Left ventricle myocardium inferior (tissue), 1 donor: ENCODE results near the gene SELPLG. TPM values are rescaled to one million over a fixed set of nuclear protein-coding genes. Genes with fewer than 3 reads are reported as not detected.
A peak's percentile ranks its signal among the peaks of the same experiment; 100 is the strongest.

Experiments used
- DNase-seq: peaks from one replicate; pipeline ENCODE4 v3.0.0-alpha.2; 2020
- H3K27ac ChIP-seq: fragments of 200-600 bp; replicated peaks from 2 replicates; pipeline ENCODE4 v1.8.0; 2021
- H3K27me3 ChIP-seq: fragments of 200-600 bp; 2 replicates; pipeline ENCODE4 v1.8.0; 2021; ENCODE audit warnings: low read depth
- H3K36me3 ChIP-seq: fragments of 200-600 bp; 2 replicates; pipeline ENCODE4 v1.8.0; 2021
- H3K4me1 ChIP-seq: fragments of 200-600 bp; 2 replicates; pipeline ENCODE4 v1.8.0; 2021
- H3K4me3 ChIP-seq: fragments of 200-600 bp; 2 replicates; pipeline ENCODE4 v1.8.0; 2021; ENCODE audit warnings: mild to moderate bottlenecking, moderate library complexity
- H3K9me3 ChIP-seq: fragments of 200-600 bp; replicated peaks from 2 replicates; pipeline ENCODE4 v1.8.0; 2021
- intact Hi-C: fragments of 100-400 bp; cut with micrococcal nuclease; formaldehyde crosslinking; loops from one replicate; pipeline ENCODE4 v1.11.0; 2022
- total RNA-seq: library from RNA; stranded (reverse); fragmentation: NEBNext Ultra II Directional; extraction: Animal tissue kit (Norgen Biotek cat#: 25700); gene quantifications from one replicate; pipeline ENCODE4 v1.2.1, GENCODE V29; 2021
- TF ChIP-seq, protein P1 (sequence below): fragments of 200-600 bp; IDR thresholded peaks from 2 replicates; pipeline ENCODE4 v1.8.0; 2021; ENCODE audit warnings: antibody characterized with exemption, mild to moderate bottlenecking, borderline replicate concordance
- donor health status: DM: no; HTN: yes; CAD: no; lungs with severe emphysema.

Gene SELPLG
- total RNA-seq, 1 donor from 2014 or later = 3.4 TPM

DNA sequence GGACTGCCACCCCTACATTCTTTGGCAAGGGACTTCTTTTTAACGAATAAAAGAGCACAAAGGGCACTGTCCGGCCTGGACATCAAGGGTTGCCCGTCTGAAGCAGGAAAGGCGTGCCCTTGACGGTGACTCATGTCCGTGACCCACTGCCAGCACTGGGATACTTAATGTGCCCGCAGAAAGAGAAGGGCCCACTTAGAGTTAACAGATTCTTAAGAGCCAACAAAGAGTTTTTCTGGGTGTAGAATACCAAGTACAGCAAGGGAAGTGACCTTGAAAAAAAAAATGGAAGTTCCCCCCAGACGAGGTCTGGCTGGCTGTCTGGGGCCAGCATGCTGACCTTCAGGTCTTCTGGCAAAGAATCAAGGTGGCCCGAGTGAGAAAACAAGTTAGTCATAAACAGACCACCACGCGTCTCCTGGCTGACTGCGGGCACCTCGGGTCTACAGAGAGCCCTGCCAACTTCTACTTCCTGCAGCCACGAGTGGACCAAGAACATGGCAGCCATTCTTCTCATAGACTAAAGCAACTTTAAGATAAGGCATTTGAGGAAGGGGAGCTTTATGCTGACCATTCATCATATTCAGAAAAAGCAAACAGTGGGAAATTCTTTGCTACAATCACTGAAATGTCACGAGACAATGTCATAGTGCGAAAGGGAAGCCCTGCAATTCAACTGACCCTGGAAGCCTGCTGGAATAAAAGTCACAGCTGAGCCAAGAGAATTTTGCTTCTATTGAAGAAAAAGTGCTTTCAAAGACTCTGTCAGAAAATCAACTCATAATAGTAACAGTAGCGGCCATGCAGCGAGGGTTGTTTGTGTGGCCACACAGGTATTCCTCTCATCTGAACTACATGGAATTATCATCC is 10.5 kb upstream of the SELPLG start:
- Histone ChIP-seq H3K27me3 (no peaks in the 10 kb centered on the region), H3K4me1 (peaks cover 77% of the 10 kb centered on the region), H3K9me3 (no peaks in the 10 kb centered on the region), H3K27ac (peak overlapping the region; percentile 73), H3K4me3 (no peak overlapping the region), H3K36me3 (peaks cover 49% of the 10 kb centered on the region)
- intact Hi-C loops = no loop called here
- TF ChIP-seq, protein P1, sequence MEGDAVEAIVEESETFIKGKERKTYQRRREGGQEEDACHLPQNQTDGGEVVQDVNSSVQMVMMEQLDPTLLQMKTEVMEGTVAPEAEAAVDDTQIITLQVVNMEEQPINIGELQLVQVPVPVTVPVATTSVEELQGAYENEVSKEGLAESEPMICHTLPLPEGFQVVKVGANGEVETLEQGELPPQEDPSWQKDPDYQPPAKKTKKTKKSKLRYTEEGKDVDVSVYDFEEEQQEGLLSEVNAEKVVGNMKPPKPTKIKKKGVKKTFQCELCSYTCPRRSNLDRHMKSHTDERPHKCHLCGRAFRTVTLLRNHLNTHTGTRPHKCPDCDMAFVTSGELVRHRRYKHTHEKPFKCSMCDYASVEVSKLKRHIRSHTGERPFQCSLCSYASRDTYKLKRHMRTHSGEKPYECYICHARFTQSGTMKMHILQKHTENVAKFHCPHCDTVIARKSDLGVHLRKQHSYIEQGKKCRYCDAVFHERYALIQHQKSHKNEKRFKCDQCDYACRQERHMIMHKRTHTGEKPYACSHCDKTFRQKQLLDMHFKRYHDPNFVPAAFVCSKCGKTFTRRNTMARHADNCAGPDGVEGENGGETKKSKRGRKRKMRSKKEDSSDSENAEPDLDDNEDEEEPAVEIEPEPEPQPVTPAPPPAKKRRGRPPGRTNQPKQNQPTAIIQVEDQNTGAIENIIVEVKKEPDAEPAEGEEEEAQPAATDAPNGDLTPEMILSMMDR = no peak
- DNase-seq = no peak

DNA sequence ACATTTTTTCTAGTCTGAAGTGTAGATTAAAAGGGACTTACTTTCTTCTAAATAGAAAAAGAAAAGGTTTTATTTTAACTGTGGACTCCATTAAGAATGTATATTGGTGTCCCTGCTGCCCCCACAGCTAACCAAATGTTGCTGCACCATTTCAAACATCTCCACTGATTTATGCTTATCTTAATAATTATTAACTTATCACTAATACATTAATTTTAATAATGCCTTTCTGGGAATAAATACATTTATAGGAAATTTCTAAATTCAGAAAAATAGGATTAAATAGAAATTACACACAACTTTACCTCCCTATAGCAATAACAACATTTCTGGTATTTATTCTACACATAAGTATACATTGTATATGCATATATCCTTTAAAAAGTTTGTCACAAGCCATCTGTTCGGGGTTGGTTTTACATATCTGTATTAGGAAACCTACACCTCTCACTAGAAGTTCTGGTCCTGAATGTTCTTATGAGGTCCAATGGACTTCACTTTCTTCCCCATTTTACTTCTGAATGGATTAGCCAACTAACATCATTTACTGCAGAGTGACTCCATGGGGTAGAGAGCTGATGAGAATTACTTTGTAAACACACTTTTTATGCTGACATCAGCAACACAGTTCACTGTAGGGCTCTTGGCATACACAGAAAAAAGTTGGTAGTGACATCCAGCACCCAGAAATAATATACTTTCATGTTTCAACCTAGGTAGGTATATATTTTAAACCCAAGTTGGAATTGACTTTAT is 9.4 kb upstream of the SELPLG start:
- H3K4me3 ChIP-seq = no peak overlapping the region
- H3K9me3 ChIP-seq = no peaks in the 10 kb centered on the region
- peaks cover 77% of the 10 kb centered on the region for H3K4me1 ChIP-seq
- H3K36me3 ChIP-seq = peaks cover 38% of the 10 kb centered on the region
- TF ChIP-seq, protein P1 = no peak
- intact Hi-C loops = no loop called here
- H3K27me3 ChIP-seq = no peaks in the 10 kb centered on the region
- DNase-seq = no peak
- H3K27ac ChIP-seq = peak overlapping the region; percentile 73

DNA sequence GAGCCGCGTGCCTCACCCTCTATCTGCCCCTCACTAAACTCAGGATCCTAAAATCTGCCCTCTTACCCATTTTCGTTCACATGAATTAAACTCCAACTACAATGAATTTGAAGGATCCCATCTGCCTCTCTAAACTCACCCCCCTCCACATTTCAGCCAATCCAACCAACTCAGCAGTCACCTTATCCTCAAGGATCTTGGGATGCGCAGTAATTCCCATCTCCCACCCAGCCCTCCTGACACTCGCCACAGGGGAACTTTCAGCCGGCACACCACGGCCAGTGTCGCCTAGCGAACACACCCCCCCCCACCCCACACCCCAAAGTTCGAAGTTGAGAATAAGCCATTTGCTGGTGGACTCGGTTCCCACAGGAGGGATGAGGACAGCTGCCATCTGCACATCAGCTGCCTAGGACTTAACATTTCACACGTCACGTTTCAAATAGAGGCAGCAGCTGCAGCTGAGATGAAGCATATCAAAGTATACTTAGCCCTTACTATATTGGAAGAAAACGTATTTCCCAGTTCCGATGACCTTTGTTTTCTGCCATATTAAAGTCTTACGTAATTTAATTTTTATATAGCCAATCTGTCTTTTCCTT is 8.7 kb upstream of the SELPLG start:
- DNase-seq = no peak
- no peaks in the 10 kb centered on the region for H3K9me3 ChIP-seq
- H3K27ac ChIP-seq = peak overlapping the region; percentile 42
- intact Hi-C loops = no loop called here
- peaks cover 77% of the 10 kb centered on the region for H3K4me1 ChIP-seq
- H3K4me3 ChIP-seq = no peak overlapping the region
- TF ChIP-seq, protein P1 = no peak
- no peaks in the 10 kb centered on the region for H3K27me3 ChIP-seq
- peaks cover 31% of the 10 kb centered on the region for H3K36me3 ChIP-seq

DNA sequence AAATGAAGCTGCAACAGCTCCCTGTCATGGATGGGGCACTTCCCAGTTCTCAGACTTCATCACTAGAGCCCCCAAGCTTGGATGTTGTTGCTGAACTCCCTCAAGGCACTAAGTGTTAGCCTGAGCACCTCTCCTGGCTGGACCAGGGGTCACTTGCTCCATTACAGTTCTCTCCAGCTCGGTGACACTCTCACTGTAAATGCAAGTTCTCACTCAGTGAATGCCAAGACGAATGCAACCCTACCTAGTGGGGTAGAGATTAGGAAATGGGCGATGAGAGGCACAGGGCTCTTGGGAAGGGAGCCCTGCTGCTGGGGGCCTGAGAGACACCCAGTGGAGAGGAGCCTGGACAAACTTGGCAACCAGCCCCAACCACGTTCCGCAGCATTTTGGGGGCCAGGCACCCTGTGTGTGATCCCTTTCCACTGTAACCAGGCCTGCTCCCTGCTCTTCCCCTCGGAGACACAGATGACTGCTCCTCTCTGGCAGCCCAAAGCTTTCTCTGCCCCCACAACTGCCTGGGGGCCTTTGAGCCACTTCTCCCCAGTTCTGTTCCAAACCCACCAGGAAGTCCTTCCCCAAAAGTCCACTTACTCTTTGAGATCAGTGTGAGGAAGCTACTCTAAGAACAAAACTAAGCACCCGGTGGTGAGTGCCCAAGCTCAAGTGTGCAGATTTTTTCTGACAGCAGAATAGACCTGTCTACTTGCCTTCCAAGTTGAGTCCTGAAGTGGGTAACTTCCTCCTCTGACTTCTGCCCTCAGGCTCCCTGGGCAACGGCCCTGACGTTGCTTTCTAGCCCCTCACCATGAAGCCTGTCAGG is 8.0 kb upstream of the SELPLG start:
- intact Hi-C loops = no loop called here
- Histone ChIP-seq H3K9me3 (no peaks in the 10 kb centered on the region), H3K4me1 (peaks cover 75% of the 10 kb centered on the region), H3K4me3 (no peak overlapping the region), H3K27ac (peak overlapping the region; percentile 42), H3K36me3 (peaks cover 24% of the 10 kb centered on the region), H3K27me3 (no peaks in the 10 kb centered on the region)
- DNase-seq = no peak
- TF ChIP-seq, protein P1 = no peak

DNA sequence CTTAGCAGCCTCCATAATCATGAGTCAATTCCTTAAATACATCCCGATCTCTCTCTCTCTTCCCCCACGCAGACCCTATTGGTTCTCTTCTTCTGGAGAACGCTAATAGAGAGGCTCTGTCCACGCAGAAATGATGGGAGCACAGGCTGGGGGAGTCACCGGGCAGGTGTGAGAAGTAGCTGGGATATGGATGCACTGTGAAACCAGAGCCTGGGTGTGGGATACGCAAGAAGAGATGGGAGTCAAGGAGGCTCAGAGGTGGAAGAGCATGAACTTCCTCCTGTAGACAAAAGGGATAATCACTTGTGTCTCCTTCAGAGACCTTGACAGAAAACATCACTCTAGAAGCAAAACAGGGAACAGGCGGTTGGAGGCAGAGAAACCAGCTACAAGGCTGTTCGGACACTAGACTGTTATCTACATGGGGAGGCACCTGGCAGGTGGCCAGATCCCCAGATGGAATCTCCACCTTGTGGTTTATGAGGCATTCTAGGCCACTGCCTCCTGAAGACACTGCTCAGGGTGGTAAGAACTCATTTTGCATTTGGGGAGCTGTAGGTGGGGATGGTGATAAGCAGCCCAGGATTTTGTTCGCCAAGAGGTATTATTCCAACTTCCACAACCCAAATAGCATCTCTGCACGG is 7.2 kb upstream of the SELPLG start:
- Histone ChIP-seq H3K27ac (peak overlapping the region; percentile 42), H3K27me3 (no peaks in the 10 kb centered on the region), H3K4me1 (peaks cover 76% of the 10 kb centered on the region), H3K4me3 (no peak overlapping the region), H3K9me3 (no peaks in the 10 kb centered on the region), H3K36me3 (peaks cover 16% of the 10 kb centered on the region)
- peak; percentile 54 for DNase-seq
- intact Hi-C loops = no loop called here
- TF ChIP-seq, protein P1 = no peak
